B cell (primary cell): ENCODE measurements around the gene USP44.

Source experiments
- EZH2 ChIP-seq: IDR thresholded peaks from 2 replicates; pipeline ENCODE4 v1.6.1; 2012; ENCODE audit warnings: borderline replicate concordance, low read depth, mild to moderate bottlenecking, moderate library complexity, low read length; ENCODE audit not compliant: insufficient read depth, poor library complexity, severe bottlenecking
- TF ChIP-seq, protein P1 (sequence below): fragments of 200-600 bp; IDR thresholded peaks from one replicate; pipeline ENCODE4 v1.8.0; 2022; ENCODE audit warnings: antibody characterized with exemption, mild to moderate bottlenecking

DNA sequence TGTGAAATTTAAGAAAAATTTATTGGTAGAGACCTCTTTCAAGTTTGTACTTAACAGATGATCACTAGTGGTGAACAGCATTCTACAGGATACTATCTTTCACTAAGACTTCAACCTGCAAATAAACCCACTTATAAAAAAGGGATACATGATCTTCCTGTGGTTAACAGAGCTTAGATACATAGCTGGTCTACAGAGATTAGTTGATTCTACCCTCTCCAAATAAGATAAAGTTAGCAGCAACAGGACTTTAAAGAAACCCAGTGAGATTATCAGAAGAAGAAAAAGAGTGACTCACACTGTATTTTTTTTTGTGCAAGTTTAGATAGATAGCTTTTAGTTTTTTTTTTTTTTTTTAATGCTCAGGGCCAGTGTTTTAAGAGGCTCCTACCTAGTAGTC, 34.5 kb downstream of the USP44 start:
- TF ChIP-seq, protein P1, sequence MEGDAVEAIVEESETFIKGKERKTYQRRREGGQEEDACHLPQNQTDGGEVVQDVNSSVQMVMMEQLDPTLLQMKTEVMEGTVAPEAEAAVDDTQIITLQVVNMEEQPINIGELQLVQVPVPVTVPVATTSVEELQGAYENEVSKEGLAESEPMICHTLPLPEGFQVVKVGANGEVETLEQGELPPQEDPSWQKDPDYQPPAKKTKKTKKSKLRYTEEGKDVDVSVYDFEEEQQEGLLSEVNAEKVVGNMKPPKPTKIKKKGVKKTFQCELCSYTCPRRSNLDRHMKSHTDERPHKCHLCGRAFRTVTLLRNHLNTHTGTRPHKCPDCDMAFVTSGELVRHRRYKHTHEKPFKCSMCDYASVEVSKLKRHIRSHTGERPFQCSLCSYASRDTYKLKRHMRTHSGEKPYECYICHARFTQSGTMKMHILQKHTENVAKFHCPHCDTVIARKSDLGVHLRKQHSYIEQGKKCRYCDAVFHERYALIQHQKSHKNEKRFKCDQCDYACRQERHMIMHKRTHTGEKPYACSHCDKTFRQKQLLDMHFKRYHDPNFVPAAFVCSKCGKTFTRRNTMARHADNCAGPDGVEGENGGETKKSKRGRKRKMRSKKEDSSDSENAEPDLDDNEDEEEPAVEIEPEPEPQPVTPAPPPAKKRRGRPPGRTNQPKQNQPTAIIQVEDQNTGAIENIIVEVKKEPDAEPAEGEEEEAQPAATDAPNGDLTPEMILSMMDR: no peak
- no peak for TF ChIP-seq EZH2
